ENCODE results near the gene POGLUT2.

DNA sequence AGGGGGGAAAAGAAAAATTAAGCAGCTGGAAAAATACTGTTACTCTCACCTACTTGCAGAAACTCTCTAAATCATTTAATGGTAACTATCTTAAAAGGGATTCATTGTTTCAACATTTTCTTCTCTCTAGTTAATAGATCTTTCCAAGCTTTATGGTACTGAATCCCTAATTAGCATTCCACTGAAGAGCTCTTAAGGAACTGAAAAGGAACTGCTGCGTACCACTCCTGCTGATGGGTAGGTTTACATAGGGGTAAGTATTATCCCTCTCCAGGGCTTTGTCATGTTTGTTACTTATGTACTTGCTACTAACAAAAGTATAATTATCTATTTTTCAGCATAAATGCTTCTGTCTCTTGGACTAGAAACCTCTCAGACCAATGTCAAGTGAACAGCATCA, 37.7 kb downstream of the POGLUT2 start:
- TF ChIP-seq, protein P1, sequence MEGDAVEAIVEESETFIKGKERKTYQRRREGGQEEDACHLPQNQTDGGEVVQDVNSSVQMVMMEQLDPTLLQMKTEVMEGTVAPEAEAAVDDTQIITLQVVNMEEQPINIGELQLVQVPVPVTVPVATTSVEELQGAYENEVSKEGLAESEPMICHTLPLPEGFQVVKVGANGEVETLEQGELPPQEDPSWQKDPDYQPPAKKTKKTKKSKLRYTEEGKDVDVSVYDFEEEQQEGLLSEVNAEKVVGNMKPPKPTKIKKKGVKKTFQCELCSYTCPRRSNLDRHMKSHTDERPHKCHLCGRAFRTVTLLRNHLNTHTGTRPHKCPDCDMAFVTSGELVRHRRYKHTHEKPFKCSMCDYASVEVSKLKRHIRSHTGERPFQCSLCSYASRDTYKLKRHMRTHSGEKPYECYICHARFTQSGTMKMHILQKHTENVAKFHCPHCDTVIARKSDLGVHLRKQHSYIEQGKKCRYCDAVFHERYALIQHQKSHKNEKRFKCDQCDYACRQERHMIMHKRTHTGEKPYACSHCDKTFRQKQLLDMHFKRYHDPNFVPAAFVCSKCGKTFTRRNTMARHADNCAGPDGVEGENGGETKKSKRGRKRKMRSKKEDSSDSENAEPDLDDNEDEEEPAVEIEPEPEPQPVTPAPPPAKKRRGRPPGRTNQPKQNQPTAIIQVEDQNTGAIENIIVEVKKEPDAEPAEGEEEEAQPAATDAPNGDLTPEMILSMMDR (IDR thresholded peaks at IDR 0.05): no peak
- no peak for TF ChIP-seq POLR2A (IDR thresholded peaks at IDR 0.05)

Measured in body of pancreas (tissue), 4 donors.